Inferior parietal cortex (tissue), 1 donor: ENCODE results near the gene SIRT3.
A peak's percentile ranks its signal among the peaks of the same experiment; 100 is the strongest.
"Not testable (repeated sequence)": the region's sequence is repeated elsewhere in the genome, so short reads cannot be mapped to it uniquely, and the experiment has no call there.

Experiments used
- DNase-seq: peaks from one replicate; pipeline ENCODE4 v3.0.0-alpha.2; 2016; ENCODE audit errors: extremely low spot score

The SIRT3 gene

DNA sequence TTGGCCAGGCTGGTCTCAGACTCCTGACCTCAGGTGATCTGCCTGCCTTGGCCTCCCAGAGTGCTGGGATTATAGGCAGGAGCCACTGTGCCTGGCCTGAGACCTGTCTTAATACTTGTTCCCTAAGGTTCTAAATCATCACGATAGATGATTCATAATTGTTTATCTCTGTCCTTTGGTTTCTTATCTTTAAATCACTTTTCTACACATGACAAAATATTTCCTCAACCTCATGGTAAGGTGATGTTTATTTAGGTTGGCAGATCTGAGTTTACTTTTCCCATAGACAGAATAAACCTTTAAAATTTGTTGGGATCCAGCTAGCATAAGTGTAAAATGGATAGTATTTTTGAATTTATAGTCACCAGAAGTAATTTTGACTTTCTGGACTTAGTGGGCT is 4.2 kb upstream of the SIRT3 start:
- no peak for DNase-seq

DNA sequence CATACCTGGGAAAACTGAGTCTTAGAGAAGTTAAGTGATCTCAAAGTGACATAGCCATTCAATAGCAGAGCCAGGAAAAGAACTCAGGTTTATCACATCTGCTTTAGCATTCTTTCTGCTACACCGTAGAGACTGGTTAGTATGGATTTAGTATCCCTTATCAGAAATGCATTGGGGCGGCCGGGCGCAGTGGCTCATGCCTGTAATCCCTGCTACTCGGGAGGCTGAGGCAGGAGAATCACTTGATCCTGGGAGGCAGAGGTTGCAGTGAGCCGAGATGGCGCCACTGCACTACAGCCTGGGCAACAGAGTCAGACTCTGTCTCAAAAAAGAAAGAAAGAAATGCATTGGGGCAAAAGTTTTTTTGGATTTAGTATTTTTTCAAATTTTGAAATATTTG is 2.2 kb upstream of the SIRT3 start:
- DNase-seq, result not testable (repeated sequence)

- peak; percentile 82 for DNase-seq
These were observed 929 bp upstream of the SIRT3 start, which contains the start of gene PSMD13 for GRCh38 chr11:236774-237767. Gene PSMD13, plus strand, starts transcription at chr11:236976. Its CDS starts 74 bp downstream, at chr11:237050.

- peak; percentile 32 for DNase-seq
These were observed 539 bp downstream of the SIRT3 start for GRCh38 chr11:235609-235996.

DNA sequence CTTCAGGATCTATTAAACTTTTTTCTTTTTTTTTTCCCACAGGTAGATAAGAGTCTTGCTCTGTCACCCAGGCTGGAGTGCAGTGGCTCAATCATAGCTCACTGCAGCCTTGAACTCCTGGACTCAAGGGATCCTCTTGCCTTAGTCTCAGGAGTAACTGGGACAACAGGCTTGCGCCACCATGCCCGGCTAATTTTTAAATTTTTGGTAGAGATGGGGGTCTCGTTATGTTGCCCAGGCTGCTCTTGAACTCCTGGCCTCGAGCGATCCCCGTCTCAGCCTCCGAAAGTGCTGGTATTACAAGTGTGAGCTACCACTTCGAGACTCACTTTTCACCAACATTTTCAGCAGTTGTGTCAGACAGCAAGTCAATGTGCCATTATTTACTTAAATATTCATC is 962 bp downstream of the SIRT3 start:
- DNase-seq, result no peak

DNA sequence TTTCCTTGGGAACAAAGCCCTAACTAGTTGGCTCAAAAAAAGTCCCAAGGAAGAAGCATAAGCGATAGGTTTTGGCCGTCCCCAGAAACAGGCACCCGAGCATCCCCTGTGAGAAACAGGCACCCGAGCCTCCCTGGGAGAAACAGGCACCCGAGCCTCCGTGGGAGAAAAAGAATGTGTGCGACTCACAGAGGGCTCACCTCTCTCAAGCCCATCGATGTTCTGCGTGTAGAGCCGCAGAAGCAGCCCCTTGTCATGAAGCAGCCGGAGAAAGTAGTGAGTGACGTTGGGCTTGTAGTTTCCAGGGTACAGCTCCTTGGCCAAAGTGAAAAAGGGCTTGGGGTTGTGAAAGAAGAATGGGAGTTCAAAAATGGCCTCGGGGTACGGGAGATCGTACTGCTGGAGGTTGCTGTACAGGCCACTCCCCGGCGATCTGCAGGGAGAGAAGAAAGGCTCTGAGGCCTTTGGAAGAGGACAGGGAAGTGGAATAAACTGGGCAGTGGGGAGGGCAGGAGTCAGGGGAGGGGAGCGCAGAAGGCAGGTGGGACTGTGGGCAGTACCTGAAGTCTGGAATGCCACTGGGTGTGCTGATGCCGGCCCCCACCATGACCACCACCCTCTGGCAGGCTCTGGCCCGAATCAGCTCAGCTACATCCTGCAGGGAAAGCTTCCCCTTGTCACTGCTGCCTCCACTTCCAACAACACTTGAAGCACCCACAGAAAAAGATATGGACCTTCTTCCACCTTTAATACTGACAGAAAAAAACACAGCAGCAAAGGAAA is 3.2 kb downstream of the SIRT3 start:
- DNase-seq, result no peak

GRCh38 chr11:230431-230830 is 5.7 kb downstream of the SIRT3 start:
- no peak for DNase-seq

DNA sequence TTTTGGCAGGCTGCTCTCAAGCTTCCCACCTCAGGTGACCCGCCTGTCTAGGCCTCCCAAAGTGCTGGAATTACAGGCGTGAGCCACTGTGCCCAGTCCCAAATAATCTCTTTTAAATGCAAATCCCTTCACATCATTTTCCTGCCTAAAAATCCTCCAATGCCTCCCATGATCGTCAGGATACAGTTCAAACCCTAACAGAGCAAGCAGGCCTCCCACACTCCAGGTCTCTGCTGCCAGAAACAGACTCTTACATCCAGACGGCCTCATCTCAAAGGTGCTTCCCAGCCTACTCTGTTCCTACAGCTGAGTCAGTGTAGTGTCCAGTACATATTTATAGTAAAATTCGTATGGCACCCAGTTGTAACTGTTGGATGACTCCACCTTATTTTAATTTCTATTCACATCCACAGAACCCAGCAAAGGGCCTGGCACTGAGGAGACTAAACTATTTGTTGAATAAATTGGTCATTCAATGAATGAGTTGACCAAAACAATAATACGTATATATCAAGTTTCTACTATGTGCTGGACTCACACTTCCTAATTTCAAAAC is 8.2 kb downstream of the SIRT3 start:
- DNase-seq, result no peak

DNA sequence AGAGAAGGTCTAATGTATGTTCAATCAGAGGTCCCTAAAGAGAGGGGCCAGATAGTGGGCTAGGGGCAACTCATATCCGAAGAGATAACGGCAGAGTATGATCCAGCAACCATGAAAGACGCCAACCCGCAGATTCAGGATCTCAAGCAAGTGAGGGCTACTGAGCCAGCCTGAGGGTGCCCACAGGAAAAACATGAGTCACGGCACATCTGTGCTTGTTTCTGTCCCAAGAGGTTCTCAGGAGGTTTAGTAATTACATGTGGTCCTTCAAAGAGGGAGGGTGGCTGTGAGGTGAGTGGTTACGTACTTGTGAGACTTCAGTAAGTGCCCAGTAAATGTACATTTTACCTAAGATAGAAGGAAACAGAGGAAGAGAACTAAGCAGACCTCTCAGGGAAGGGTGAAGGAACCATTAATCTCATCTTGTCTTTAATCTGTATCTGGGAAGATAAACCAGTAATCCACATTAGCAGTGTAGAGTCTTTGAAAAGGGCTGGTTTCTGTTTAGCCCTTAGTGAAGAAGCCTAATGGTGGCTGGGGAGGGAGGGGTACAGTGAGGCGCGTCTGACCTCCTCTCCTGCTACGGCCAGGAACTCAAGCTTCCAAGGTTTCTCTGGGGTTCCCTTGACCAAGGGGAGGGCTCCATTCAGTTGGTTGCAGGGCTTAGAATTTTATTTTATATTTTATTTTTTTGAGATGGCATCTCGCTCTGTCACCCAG is 10.2 kb downstream of the SIRT3 start:
- DNase-seq, result no peak

DNA sequence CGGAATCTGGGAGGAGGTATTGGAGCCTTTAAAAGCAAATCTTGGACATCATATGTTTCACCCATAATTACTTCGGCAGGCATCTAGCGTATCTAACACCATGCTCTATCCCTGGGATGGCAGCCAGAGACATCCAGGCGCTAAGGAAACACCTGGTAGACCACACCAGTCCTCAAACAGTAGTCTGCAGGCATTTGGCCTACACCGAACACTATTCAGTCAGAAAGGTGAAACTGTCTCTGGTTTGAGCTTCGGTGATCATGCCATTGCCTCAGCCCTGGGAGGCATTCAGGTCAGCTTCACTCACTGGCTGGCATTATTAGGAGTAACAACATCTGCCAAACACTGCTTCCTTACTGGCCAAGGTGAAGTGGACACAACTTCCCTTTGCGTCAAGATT is 11.7 kb downstream of the SIRT3 start:
- DNase-seq, result no peak

- no peak for DNase-seq
These were observed 12.3 kb downstream of the SIRT3 start for GRCh38 chr11:223884-224283.

DNA sequence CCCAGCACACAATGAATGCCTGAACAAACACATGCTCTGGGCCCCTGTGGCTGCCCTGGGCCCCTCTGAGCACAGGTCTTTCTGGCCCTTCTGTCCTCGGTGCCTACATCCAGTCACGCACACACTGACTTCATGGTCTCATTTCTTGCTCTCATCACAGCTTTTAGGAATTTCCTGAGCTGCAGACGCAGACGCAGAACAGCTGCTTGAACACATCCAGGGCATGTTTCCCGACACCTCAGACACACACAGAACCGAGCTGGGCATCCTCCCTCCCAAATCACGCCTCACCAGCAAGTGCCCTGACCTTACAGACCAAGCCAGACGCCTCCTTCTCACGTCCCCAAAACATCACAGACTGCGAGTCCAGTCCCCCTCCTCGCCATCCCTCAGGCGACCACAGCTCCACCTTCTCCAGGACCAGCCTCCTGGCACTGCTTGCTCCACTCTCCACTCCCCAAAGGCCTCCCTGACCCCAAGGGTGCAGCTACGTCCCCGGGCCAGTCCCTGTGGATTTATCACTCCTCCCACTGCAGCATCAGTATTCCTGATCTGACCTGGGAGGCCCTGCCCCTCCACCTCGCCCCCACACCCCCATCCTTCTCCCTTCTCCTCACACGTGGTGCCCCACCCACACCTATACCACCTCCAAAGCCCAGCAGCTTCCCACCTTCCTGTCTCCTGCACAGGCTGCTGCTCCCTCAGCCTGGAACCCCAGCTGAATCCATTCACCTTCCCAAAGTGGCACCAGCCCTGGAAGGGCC is 12.9 kb downstream of the SIRT3 start:
- no peak for DNase-seq

DNA sequence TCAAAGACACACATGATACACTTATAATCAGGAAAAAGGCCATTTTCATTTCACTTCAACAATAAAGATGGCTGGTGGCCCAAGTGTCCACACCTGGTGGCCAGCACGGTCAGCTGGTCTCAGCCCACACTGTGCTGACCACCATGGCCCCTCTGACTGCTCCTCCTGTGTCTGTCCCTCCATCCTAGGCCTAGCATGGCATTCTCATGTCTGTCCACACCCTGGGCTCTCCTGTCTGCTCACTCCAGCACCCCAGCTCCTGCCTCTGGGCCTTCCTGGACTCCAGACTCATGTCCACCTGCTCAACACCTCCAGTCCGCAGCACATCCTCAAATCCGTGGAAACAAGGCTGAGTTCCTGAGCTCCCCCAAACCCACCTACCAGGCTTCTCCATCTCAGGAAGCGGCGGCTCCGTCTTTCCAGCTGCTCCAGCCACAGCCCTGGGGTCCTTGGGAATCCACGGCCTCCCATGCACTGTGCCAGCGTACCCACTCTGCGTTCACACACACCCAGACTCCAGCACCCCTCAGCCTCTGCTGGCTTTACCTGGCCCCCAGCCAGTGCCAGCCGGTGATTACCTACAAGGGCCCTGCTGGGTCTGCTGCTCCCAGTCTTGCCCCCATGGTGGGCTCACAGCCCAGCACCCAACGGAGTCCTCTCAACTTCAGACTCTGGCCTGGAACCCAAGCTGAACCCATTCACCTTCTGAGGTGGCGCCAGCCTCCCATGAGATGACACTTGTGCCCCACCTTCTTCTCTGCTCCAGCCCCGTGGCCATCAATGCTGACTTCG is 13.9 kb downstream of the SIRT3 start:
- no peak for DNase-seq

GRCh38 chr11:221539-221938 is 14.6 kb downstream of the SIRT3 start:
- DNase-seq, result no peak

DNA sequence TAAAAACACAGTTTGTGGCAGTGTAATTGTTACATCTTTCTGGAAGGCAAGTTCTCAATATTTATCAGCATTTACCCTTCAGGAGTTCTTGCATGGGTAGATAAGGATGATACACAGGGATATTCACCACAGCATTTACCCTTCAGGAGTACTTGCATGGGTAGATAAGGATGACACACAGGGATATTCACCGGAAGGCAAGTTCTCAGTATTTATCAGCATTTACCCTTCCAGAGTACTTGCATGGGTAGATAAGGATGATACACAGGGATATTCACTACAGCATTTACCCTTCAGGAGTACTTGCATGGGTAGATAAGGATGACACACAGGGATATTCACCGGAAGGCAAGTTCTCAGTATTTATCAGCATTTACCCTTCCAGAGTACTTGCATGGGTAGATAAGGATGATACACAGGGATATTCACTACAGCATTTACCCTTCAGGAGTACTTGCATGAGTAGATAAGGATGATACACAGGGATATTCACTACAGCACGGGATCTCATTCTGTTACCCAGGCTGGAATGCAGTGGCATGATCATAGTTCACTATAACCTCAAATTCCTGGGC is 15.4 kb downstream of the SIRT3 start:
- not testable (repeated sequence) for DNase-seq

DNA sequence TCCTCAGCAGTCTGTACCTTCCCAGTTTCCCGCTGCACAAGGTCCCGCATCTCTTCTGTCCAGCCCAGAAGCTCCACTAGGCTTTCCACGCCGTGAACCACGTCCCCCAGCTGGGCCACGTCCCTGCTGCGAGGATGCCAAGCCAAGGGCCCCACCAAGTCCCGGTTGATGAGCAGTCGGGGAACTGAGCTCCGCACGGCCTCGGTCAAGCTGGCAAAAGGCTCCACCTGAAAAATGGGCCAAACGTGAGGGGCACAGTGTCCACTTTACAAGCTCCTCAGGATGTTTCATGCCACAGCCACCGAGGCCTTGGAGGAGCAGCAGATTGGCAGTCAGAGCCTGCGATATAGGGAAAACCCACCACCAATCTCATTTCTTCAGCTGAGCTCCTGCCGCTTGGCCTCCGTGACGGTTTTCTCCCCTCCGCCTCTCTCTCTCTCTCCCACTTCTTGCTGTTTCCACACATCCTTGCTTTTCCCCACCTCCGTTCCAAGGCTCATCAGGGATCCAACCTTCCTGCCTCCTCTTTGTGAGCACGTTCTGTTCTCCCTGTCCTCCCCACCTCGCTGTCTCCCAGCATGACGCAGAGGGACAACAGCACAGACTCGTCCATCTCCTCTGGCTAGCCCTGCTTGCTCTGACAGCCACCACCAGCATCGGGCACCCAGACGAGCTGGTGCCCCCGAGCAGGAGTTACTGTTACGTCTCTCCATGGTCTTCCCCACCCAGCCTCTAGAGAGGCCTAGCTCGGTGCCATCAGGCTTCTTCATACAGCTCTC is 17.1 kb downstream of the SIRT3 start:
- no peak for DNase-seq

- DNase-seq, result no peak
These were observed 18.4 kb downstream of the SIRT3 start for GRCh38 chr11:217704-218103.

DNA sequence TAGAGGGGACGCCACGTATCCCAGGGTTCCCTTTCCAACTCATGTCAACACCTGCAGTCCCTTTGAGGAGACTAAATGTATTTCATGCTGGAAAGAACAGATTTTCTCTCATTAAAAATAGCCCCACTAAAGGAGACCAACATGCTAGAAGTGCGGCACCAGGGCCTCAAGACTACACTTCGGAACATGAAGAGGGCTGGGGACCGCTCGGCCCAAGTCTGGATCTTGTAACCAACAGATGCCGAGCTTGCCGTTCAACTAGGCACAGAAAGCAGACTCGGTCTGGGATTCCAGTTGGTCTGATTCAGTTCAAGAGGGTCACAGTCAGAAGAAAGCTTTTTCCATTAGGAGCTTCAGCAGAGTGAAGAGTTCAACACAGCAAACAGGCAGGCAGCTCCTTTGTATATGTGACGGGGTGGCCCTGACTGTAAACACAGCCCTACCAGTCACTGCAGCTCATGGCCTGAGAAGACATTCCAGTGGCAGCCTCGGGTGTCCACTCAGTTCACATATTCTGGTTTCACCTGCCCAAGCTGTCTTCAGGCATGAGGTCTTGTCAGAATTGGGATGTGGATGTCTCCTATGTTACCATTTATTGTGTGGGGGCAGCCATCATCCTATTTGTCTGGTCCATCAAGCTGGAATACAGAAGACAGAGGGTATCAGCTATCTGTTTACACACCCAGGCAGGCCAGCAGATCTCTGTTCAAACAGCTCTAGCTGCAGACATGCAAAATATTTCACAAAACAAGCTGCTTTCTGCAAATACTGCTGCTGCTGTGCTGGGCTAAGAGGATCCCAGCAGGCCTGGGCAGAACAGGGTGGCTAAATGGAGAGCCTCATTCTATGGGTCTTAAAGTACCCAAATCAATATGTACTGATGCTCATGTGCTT is 19.8 kb downstream of the SIRT3 start:
- no peak for DNase-seq
